ENCODE results near the gene SCRN1.

The SCRN1 gene, protein sequence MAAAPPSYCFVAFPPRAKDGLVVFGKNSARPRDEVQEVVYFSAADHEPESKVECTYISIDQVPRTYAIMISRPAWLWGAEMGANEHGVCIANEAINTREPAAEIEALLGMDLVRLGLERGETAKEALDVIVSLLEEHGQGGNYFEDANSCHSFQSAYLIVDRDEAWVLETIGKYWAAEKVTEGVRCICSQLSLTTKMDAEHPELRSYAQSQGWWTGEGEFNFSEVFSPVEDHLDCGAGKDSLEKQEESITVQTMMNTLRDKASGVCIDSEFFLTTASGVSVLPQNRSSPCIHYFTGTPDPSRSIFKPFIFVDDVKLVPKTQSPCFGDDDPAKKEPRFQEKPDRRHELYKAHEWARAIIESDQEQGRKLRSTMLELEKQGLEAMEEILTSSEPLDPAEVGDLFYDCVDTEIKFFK

DNA sequence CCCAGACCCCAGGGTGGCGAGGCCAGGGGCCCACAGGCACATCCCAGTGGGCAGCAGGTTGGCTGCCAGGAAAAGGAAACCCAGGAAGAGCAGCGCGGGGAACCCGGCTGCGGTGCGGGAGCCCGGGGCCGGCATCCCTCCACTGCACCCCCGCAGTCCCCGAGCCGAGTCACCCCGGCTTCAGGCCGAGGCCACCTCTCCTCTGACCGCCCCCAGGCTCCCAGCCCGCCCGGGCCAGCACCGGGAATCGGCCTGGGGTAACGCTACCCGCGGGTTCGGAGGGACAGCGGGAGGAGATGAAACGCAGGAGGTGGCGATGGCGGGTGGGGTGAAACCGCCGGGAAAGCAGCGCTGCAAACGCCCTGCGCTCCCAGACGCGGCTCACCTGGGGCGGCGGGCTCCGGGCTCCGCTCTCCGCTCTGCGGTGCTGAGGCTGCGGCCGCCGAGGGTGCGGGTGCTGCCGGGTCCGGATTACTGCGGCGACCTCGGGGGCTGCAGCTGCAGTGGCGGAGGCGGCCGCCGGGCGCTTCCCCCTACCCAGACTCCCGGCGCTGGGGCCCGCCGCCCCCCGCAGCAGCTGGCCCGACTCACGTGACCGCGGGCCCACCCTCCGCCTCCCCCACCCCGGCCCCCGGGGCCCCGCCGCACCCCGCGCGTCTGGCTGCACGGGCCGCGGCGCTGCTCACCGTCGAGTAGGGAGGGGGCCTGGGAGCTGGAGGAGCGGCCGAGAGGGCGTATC, at the start of gene SCRN1:
TSS of gene SCRN1 (minus strand) at position 545 of the 739 bp plus-strand sequence. CDS start 20,734 bp downstream, outside the sequence.
- DNase-seq, result peak; percentile 80

DNA sequence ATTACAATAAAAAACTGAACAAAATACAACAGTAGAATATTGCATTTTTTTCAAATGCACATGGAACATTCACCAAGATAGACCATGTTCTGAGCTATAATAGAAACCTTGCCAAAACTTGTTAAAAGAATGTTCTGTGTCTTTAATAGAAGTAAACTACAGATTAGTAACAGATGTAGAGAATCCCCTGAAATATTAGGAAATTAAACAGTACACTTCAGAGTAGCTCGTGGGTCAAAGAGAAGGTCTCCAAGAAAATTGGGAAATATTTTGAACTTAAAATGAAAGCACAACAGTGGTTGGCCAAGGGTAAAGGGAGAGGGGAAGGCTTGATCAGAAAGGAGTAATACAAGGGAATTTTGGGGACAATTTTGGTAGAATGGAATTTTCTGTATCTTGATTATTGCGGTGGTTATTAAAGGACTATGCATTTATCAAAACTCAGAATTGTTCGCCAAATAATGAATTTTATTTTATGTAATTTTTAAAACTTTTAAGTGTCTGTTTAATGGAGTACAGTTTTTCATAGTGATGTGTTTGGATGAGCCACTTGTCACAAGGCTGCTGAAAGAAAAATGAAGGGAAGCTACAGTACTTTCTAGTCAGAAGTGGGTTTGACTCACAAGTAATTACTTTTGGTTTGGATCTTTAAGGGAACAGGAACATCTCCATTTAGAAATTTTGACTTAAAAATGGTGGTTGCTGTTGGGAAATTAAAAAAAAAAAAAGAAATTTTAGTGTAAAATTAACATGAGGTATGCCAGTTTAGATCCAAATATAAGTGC, 48.8 kb upstream of the SCRN1 start:
- DNase-seq, result no peak

DNA sequence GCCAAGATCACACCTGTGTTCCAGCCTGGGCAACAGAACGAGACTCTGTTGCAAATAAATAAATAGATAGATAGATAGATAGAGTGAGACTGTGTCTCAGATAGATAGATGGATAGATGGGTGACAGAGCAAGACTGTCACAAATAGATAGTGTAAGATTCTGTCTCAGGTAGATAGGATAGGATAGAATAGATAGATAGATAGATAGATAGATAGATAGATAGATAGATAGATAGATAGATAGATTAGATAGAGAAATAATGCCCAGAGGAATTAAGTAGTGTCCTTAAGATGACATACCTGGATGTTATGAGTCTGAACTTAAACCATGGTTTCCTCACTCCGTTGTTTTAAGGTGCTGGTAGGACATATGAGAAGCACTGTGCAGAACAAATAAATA, 46.6 kb upstream of the SCRN1 start:
- no peak for DNase-seq

DNA sequence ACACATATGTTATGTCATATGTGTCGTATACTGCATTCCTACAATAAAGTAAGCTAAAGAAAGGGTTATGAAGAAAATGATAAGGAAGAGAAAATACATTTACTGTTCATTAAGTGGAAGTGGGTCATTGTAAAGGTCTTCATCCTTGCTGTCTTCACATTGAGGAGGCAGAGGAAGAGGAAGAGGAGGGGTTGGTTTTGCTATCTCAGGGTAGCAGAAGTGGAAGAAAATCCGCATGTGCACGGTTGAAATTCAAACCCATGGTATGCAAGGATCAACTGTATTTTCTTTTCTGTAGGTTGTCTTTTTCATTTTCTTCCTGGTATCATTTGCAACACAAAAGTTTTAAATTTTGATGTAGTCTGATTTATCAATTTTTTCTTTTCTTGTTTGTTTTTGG, 44.9 kb upstream of the SCRN1 start:
- DNase-seq, result no peak

DNA sequence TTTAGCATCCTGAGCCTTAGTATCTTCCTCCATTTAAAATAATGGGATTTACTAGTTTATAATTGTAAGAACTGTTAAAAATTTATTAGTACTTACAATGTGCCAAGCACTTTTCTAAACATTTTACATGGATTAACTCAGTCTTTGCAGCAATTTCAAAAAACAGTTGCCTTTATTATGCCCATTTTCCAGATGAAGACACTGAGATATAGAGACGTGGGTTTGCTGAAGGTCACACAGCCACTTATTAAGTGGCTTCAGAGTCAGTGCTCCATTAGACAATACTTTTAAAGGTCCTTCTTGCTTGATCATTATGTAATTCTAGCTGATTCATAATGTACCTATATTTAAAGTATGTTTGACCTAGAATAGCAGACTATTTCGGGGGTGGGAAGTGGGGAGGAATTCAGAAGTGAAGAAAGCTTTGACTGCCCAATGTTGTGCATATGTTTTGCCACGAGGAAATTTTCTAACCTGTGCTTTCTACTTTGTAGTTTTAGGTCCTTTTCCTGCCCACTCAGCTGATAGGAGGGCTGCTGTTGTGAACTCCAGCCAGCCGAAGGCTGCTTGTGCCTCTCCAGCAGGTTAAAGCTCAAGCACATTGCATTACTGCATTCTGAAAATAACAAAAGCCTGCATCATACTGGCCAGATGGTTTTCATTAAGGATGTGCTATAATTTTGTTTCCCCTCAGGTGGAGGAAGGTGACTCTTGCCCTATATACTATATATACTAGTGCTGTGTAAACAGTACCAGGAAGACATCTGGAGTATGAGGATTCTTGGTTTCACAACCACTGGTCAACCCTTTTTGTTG, 42.9 kb upstream of the SCRN1 start:
- DNase-seq, result no peak

DNA sequence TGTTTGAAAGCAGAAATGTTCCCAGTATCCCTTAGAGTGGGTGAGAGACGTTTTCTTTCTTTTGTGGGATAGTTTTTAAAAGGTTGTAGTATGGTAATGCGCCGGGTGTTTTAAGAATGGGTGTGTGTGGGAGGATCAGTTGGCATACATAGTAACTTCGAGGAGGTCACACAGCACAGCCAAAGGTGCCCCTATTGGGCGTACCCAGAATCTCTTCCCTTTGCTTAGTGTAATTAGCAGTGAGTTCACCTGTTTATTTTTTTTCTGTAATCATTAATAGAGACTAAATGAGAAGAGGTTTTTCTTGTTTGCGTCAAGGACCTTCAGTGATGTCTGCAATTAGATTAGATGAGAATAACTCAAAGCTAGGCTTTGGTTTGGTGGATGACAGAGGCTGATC, 40.1 kb upstream of the SCRN1 start:
- no peak for DNase-seq

DNA sequence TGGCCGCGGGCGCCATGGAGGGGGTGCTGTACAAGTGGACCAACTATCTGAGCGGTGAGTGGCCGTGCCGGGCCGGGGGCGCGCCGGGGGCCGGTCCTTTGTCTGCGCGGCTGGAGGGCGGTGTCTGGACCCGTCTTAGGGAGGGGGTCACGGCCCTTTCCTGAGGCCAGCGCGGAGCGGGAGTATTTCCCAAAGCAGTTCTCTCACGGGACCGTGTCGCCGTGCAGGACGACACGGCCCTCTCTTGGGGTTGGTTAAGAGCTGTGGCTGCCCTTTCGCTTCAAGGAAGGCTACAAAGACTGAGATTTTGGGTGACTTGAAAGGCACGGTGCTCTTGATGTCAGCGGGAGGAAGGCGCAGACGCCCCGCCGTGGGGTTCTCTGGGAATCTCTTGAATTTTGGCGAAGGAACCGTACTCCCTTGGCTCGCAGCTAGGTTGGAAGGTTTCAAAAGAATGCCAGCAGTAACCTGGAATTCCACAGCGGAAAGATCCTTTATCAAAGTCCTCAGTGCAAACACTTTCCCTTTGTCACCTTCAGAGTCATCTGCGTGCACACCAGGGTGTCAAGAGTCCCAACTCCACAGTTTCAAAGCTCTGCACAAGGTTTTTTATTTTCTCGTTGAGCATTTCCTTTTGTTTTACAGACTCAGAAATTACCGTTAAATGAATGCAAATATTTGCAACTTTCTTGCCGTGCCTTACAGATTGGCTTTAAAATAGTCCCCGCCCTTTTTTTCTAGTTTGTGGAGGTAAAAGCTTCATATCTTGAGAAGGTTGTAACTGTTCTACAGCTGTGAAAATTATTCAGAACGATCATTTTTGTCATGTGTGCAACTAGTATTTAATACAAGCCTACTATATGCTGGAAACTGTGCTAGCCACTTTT, 39.4 kb upstream of the SCRN1 start:
- no peak for DNase-seq

DNA sequence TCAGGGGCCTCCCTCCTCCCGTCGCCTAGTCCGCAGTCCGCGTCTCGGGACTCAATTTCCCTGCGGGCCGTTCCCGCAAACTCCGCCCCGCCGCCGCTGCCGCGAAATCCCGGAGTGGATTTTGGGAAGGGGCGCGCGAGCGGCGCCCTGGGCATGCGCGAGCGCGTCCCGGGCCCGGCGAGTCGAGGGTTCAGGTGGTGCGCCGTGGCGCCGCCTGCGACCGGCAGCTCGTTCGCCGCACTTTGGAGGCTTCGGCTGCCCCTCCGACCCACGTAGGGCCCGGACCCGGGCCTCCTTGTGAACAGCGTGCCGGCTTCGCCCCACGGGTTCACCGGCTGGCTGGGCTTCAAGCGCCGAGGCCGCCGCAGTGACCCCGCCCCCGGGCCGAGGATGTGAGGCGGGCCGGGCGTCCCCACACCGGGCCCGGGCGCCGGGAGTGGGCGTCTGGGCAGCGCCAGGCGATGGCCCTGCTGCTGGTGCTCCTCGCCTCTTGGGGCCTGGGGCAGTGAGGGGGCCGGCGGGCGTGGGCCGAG, 38.7 kb upstream of the SCRN1 start, which contains the start of gene PLEKHA8:
TSS of gene PLEKHA8 (plus strand) at position 197 of the 533 bp plus-strand sequence. CDS start 351 bp downstream, outside the sequence.
- peak; percentile 95 for DNase-seq

DNA sequence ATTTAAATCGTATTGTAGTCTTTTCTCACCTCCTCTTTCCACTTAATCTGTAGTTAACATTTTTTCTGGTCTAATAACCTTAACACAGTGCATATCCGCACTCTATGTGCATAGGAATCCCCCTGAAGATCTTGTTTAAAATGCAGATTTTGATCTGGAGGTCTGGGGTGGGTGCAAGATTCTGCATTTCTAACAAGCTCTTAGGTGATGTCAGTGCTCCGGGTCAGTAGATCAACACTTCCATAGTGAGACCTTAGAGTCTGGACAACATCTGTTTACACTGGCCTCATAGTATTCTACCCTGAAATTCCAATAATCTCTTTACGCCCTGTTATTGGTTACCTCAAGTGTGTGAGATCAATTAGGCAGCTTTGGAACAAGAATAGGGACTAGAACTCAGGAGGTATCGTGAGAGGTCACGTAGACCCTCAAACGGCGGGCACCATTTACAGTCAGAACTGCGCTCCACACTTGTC, 38.2 kb upstream of the SCRN1 start:
- no peak for DNase-seq

DNA sequence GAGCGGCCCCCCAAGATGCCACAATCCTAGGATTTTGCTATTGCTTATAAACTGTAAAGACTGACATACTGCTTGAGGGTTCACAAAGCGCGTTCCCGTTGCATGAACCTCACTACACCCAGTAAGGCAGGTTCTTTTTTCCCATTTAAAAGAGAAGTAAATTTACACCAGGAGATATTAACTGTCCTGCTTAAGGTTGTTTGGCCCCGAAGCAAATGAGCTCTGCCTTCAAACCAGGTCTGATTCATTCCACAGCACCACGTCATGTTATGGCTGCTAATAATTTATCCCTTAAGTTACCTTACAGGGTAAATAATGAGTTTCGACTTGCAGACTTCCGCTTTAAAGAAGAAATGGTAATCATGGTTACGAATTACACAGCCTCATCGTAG, 37.5 kb upstream of the SCRN1 start:
- DNase-seq, result no peak

DNA sequence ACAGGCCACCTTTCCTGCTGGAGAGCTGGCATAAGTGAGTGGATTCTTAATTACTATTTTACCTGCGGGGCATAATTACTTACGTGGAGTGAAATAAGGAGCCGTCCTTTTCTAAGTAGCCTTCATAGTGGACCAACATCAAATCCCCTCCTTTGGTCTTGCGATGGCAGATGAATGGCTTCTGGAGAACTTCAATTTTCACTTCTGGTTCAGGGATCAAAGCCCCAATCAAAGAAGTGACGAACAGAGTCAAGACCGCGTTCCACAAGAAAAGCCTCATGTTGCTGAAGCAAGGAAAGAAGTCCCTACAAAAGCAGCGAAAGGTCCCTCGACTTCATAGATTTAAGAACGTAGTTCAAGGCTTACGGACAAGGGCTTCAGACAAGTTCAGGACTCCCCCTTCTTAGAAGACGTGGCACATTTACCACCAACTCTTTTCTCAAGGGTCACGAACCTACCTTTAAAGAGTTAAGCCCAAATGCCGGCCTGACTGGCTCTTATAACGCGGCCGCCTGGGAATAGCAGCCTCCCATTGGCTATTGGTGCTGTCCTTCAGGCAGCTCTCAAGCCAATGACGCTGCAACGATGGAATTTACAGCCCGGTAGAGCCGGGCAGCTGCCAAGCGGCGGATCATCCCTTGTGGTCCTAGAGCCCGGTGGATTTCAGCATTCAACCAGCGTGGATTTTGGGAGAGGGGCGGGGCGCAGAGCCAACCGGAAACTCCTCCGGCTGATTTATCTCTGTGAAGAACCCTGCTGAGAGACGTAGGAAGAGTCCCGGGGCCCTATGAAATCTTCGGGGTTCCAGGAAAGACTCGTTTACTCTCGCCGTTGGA, 36.8 kb upstream of the SCRN1 start, which contains the start of gene FKBP14:
TSS of gene FKBP14 (minus strand) at position 474 of the 836 bp plus-strand sequence. CDS start at position 280, 194 bp downstream.
- peak; percentile 97 for DNase-seq

DNA sequence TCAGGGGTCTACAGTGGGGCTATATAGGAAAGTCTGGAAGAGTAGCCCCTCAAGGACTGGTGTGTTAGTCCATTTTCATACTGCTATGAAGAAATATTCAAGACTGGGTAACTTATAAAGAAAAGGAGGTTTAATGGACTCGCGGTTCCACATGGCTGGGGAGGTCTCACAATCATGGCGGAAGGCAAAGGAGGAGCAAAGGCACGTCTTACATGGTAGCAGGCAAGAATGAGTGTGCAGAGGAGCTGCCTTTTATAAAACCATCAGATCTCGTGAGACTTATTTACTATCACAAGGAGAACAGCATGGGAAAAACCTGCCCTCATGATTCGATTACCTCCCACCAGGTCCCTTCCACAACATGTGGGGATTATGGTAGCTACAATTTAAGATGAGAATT, 33.9 kb upstream of the SCRN1 start:
- DNase-seq, result no peak

DNA sequence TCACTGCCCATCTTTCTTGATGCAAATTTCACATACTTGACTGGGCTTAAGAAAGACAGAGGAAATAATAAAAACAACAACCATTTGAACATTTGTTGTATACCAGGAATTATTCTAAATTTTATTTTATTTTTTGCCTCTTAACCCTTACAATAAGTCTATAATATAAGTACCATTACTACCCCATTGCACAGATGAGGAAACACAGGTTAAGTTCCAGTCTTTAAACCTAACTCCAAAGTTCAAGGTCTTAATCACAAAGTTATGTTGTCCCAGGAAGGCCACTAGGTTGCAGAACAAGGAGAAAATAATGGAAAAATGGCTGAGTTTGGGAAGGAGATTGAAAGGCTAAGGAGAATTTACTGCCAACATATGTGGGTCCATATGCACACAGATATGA, 33.4 kb upstream of the SCRN1 start:
- no peak for DNase-seq

DNA sequence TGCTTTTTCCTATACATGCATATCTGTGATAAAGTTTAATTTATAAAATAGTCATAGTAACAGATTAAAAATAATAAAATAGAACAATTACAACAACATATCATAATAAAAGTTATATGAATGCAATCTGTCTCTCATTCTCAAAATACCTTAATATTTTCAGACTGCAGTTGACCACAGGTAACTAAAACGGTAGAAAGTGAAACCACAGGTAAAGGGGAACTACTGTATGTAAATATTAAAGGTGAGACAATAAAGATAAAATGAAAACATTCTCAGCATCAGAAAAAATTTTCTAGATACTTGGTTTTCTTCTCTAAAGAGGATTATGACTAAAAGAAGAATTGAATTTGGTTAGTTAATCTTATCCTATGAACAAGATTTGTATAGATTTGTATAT, 30.9 kb upstream of the SCRN1 start:
- no peak for DNase-seq

DNA sequence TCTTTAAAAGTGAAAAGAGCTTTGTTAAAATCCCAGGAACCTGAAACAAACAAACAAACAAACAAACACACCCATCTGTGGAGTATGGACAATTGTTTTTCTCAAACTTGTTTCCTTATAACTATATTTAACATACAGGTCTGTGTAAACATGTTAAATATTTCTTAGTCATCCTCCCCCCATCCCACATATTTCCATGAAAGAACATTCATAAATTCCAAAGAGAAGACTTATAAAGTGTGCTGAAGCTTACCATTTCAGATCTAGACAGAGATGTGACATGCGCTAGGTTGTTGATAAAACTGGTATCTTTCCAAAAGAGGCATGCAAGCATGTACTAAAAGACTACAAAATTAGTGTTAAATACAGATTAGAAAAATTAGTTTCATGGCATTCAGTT, 30.4 kb upstream of the SCRN1 start:
- no peak for DNase-seq

DNA sequence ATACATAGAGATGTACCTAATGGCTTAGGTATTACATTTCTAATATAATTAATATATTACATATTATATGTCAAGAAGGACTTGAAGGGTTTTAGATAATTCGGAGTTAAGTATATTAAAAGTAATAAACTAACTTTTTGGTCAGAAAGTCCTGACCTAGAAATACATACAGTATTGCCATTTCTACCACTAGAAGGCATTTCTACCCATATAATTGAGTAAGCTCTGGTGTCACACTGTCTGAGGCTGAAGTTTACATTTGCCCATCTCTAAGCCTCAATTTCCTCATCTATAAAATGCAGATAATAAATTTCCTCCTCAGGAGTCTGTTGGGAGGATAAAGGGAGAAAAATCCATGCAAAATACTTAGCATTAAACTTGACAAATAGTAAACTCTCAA, 29.8 kb upstream of the SCRN1 start:
- DNase-seq, result no peak

DNA sequence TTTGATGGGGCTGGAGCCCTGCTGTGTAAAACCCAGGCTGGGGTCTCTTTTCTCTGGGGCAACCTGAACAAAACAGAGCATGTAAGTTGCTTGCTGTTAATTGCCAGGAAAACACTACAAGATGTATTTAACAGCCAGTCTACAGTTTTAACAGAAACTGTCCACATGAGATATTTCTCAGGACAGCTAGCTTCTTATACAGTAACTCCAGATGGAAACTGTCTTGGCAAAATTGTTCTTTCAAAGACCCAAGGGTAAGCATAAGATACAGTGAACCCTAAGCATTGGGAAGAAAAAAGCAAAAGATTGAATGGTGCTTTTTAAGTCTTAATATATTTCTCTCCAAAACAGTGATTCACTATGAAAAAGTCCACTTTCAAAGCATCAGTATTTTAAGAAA, 28.9 kb upstream of the SCRN1 start:
- DNase-seq, result no peak

DNA sequence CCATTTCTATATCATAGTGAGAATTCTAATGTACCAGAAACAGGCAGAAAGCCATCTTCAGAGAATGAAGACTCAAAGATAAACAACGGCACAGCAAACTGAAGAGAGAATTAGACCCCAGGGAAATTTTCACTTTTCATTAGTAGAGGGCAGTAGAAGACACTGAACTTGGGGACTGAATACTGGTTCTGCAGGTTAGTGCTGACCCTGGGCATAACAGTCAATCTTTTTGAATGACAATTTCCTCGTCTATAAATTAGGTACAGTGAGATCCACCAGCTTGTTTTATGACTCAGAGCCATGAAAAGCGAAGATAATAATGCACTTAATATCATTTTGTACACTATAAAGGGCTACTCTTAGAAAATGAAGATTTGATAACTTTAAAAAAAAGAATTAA, 23.2 kb upstream of the SCRN1 start:
- DNase-seq, result no peak

DNA sequence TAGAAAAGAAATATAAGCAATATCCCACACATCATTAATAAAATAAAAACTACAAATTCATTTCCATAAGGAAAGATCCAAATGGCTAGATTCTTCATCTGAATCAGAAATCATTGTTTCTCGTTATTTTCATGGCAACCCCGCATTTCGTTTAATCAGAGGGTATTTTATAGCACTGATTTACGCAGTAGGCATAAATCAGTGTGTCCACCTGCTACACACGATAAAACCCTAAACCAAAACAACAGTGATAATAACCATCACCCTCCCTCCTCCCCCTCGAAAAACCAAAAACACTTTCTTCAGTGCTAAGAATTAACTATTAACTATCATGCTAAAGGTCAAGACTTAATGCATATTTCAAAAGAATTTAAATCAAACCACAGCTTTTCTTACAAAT, 20.4 kb upstream of the SCRN1 start:
- no peak for DNase-seq

DNA sequence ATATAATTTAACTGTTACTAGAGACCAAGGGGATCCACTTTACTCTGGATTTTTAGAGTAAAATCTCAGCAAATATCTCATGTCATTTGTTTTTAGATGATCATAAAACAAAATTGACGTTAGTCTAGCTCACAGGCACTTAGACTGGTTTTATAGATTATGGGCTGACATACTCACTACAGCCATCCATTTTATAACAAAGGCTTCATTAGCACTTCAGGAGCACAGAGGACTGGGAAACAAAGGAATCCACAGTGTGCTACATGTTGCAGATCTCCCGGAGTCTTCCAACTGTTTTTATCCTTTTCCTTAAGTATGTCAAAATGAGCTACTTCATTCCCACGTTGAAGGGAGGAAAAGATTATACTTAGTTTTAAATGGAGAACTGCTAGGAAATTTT, 15.9 kb upstream of the SCRN1 start:
- no peak for DNase-seq

Data from right forelimb (tissue), 1 donor.